ENCODE results near the gene TNS1.

TNS1 gene

GRCh38 chr2:217843324-217843723, 159.5 kb downstream of the TNS1 start:
- no peak for DNase-seq

GRCh38 chr2:217842017-217842416, 160.8 kb downstream of the TNS1 start:
- no peak for DNase-seq

- no peak for DNase-seq
These were observed 162.3 kb downstream of the TNS1 start for GRCh38 chr2:217840522-217840921.

- DNase-seq = no peak
These were observed 163.1 kb downstream of the TNS1 start for GRCh38 chr2:217839750-217840107.

GRCh38 chr2:217839073-217839749, 163.6 kb downstream of the TNS1 start:
- no peak for DNase-seq

- DNase-seq = no peak
These were observed 164.4 kb downstream of the TNS1 start for GRCh38 chr2:217838409-217838831.

GRCh38 chr2:217837530-217837929, 165.3 kb downstream of the TNS1 start:
- no peak for DNase-seq

- no peak for DNase-seq
These were observed 165.8 kb downstream of the TNS1 start for GRCh38 chr2:217836901-217837491.

GRCh38 chr2:217835931-217836891, 166.6 kb downstream of the TNS1 start:
- no peak for DNase-seq

GRCh38 chr2:217834744-217835513, 167.9 kb downstream of the TNS1 start:
- DNase-seq = no peak

GRCh38 chr2:217834057-217834620, 168.7 kb downstream of the TNS1 start:
- DNase-seq = no peak

- DNase-seq = no peak
These were observed 169.4 kb downstream of the TNS1 start for GRCh38 chr2:217833439-217833838.

GRCh38 chr2:217832987-217833386, 169.8 kb downstream of the TNS1 start:
- no peak for DNase-seq

GRCh38 chr2:217832115-217832514, 170.7 kb downstream of the TNS1 start:
- no peak for DNase-seq

- no peak for DNase-seq
These were observed 171.5 kb downstream of the TNS1 start for GRCh38 chr2:217831306-217831705.

GRCh38 chr2:217830807-217831206, 172.0 kb downstream of the TNS1 start:
- no peak for DNase-seq

- DNase-seq = no peak
These were observed 172.7 kb downstream of the TNS1 start for GRCh38 chr2:217830061-217830460.

- DNase-seq = no peak
These were observed 173.4 kb downstream of the TNS1 start for GRCh38 chr2:217829420-217829819.

GRCh38 chr2:217828336-217828735, 174.5 kb downstream of the TNS1 start:
- DNase-seq = no peak

- no peak for DNase-seq
These were observed 175.2 kb downstream of the TNS1 start for GRCh38 chr2:217827430-217828201.

GRCh38 chr2:217826991-217827390, 175.8 kb downstream of the TNS1 start:
- DNase-seq = no peak

GRCh38 chr2:217826520-217826919, 176.3 kb downstream of the TNS1 start:
- no peak for DNase-seq
